ENCODE data around the gene HINFP. TPM values are rescaled to one million over a fixed set of nuclear protein-coding genes. Genes with fewer than 3 reads are reported as not detected.
"Not testable (repeated sequence)": the region's sequence is repeated elsewhere in the genome, so short reads cannot be mapped to it uniquely, and the experiment has no call there.

The HINFP gene
- total RNA-seq, 1 donor from 2014 or later: 18.3 TPM

DNA sequence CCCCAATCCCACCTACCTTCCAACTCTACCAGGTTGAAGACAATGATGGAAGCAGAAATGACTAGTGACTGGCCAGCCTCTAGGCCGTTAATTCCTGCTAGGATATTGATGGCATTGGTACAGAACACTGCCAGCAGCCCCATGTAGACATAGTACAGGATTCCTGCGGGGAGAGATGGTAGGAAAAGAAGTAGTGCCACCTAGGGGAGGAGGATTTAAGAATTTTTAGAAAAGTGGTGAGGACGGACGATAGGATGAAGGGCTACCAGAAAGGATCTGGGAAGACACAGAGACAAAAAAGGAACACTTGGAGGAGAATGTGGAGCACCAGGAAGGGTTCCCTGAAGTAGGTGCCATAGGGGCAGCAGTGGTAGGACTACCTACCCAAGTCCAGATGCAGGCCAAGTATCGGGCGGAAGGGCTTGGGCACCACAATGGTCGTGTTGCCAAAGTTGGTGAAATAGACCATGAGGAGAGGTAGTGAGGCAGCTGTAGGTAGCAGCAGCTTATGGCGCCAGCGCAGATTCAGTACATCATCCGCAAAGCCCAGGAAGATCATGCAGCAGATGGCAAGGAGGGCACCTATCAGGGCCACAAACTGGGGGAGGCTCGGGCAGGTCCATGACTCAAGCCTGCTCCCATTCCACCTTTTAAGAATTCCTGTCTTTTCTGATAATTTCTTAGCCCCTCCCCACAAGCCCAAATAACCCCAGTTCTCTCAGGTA is 21.0 kb upstream of the HINFP start:
- no peaks in the 10 kb centered on the region for H3K9me3 ChIP-seq (ENCODE audit: control insufficient read depth in 3 of 3, low read length in 3 of 3)
- peaks cover 16 to 25% (median 21%) of the 10 kb centered on the region in 3 donors for H3K36me3 ChIP-seq (ENCODE audit: control insufficient read depth in 3 of 3, insufficient read depth in 3 of 3, low read length in 3 of 3)
- no peaks in the 10 kb centered on the region for H3K27me3 ChIP-seq (ENCODE audit: control insufficient read depth in 3 of 3, insufficient read depth in 3 of 3, low read length in 3 of 3)
- no peak overlapping the region for H3K27ac ChIP-seq (ENCODE audit: low read depth, low read length)
- H3K4me3 ChIP-seq (ENCODE audit: low read length in 3 of 3): peak overlapping the region; percentile 88 to 90 (median 90)
- peak overlapping the region; percentile 2 to 94 (median 93) for H3K9ac ChIP-seq (ENCODE audit: low read depth in 1 of 3, low read length in 3 of 3)
- H3K4me1 ChIP-seq (ENCODE audit: control insufficient read depth in 3 of 3, insufficient read depth in 3 of 3, low read length in 3 of 3): peaks cover 28 to 42% (median 30%) of the 10 kb centered on the region in 3 donors

DNA sequence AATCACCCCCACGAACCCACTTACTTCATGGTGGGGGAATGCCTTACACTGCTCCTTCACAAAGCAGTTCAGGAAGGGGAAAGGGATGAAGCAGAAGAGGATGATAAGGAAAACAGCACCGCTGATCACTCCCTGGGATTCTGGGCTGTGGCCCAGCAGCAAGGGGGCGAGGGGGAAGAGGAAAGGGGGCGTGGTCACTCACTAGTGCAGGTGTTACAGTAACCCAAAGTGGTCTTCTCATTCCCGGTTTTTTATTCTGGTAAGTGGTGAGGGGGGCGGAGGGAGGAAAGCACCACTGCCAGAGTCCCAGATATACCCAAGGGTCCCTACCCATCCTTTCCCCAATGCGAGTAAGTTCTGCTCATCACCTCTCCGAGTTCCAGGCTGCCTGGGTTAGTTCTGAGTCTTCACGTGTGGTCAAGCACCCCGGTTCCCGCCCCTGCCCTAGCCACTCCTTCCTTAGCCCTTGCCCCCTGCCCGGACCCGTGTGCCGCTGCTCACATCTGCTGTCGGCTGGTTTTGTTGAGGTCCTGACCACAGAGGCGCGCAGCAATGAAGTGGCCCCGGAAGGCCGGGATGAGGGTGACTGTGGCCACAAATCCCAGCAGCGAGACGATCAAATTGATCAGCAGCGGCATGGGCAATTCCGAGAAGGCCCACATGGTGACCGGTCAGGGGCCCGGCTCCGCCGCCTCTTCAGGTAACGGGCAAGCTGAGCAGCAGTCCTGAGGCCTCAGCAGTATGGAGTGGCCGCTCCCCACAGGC is 20.2 kb upstream of the HINFP start:
- Histone ChIP-seq H3K9me3 (ENCODE audit: control insufficient read depth in 3 of 3, low read length in 3 of 3) (no peaks in the 10 kb centered on the region), H3K36me3 (ENCODE audit: control insufficient read depth in 3 of 3, insufficient read depth in 3 of 3, low read length in 3 of 3) (peaks cover 16 to 25% (median 21%) of the 10 kb centered on the region in 3 donors), H3K27ac (ENCODE audit: low read depth, low read length) (peak overlapping the region; percentile 93), H3K27me3 (ENCODE audit: control insufficient read depth in 3 of 3, insufficient read depth in 3 of 3, low read length in 3 of 3) (no peaks in the 10 kb centered on the region), H3K4me1 (ENCODE audit: control insufficient read depth in 3 of 3, insufficient read depth in 3 of 3, low read length in 3 of 3) (peaks cover 24 to 38% (median 28%) of the 10 kb centered on the region in 3 donors), H3K4me3 (ENCODE audit: low read length in 3 of 3) (peak overlapping the region; percentile 88 to 90 (median 90)), H3K9ac (ENCODE audit: low read depth in 1 of 3, low read length in 3 of 3) (peak overlapping the region; percentile 92 to 94 (median 93))

DNA sequence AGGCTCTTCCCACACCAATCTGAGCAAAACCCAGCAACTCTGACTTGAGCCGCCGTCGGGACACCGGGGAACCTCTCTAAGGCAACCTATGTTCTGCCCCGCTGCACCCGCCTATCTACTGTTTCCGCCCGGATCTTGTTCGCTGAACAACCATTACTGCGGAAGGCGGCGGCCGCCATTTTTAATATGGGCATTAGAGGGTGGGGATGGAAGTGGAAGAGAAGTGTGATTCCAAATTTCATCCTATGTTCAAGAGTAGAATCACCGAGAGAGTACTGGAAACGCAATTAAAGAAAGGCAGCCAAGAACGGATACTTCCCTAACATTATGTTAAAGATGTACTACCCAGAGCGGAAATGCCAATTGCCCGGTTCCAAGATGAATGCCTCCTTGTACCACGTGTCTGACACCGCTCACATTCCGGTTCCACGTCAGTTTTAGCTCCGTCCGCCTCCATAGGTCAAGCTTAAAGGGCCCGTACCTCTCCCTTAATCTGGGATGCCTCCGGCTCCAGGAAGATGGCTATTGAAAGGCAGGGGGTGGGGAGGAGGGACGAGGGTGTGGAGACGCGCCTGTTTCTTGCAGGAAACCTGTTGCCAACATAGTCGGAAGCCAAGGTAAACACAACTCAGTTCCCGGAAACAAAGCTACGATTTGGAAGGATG is 19.5 kb upstream of the HINFP start, which contains the start of gene DPAGT1:
DPAGT1 (minus strand) TSS at position 95 of the 665 bp plus-strand sequence. CDS start 198 bp downstream, outside the sequence.
- Histone ChIP-seq H3K27ac (ENCODE audit: low read depth, low read length) (peak within 1 kb of the TSS; percentile 93), H3K36me3 (ENCODE audit: control insufficient read depth in 3 of 3, insufficient read depth in 3 of 3, low read length in 3 of 3) (peaks cover 14 to 19% (median 15%) of the 10 kb centered on the region in 3 donors), H3K4me3 (ENCODE audit: low read length in 3 of 3) (peak within 1 kb of the TSS; percentile 88 to 90 (median 90)), H3K9me3 (ENCODE audit: control insufficient read depth in 3 of 3, low read length in 3 of 3) (no peaks in the 10 kb centered on the region), H3K9ac (ENCODE audit: low read depth in 1 of 3, low read length in 3 of 3) (peak within 1 kb of the TSS; percentile 92 to 94 (median 93)), H3K4me1 (ENCODE audit: control insufficient read depth in 3 of 3, insufficient read depth in 3 of 3, low read length in 3 of 3) (peaks cover 31 to 45% (median 35%) of the 10 kb centered on the region in 3 donors), H3K27me3 (ENCODE audit: control insufficient read depth in 3 of 3, insufficient read depth in 3 of 3, low read length in 3 of 3) (no peaks in the 10 kb centered on the region)

DNA sequence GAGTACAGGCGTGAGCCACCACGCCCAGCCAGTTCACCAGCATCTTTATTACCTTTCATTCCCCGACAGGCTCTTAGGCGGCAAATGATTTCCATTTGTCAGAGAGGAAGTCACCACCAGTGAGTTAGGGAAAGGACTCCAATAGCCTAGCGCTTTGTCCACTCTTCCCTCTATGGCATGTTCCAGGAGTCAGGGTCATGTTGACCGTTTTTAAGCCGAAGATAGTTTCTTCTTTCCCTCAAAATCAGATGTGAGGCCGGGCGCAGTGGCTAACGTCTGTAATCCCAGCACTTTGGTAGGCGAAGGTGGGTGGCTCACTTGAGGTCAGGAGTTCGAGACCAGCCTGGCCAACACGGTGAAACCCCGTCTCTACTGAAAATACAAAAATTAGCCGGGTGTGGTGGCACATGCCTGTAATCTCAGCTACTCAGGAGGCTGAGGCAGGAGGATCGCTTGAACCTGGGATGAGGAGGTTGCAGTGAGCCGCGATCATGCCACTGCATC is 18.2 kb upstream of the HINFP start:
- not testable (repeated sequence) for H3K27me3 ChIP-seq (ENCODE audit: control insufficient read depth in 3 of 3, insufficient read depth in 3 of 3, low read length in 3 of 3); H3K9me3 ChIP-seq (ENCODE audit: control insufficient read depth in 3 of 3, low read length in 3 of 3); H3K36me3 ChIP-seq (ENCODE audit: control insufficient read depth in 3 of 3, insufficient read depth in 3 of 3, low read length in 3 of 3)
- H3K27ac ChIP-seq (ENCODE audit: low read depth, low read length): peak overlapping the region; percentile 93
- H3K4me3 ChIP-seq (ENCODE audit: low read length in 3 of 3): peak overlapping the region; percentile 39 to 90 (median 88)
- H3K4me1 ChIP-seq (ENCODE audit: control insufficient read depth in 3 of 3, insufficient read depth in 3 of 3, low read length in 3 of 3): peaks cover 36 to 53% (median 40%) of the 10 kb centered on the region in 3 donors
- peak overlapping the region in 2 of 3 donors; percentile 54 to 93 for H3K9ac ChIP-seq (ENCODE audit: low read depth in 1 of 3, low read length in 3 of 3)

DNA sequence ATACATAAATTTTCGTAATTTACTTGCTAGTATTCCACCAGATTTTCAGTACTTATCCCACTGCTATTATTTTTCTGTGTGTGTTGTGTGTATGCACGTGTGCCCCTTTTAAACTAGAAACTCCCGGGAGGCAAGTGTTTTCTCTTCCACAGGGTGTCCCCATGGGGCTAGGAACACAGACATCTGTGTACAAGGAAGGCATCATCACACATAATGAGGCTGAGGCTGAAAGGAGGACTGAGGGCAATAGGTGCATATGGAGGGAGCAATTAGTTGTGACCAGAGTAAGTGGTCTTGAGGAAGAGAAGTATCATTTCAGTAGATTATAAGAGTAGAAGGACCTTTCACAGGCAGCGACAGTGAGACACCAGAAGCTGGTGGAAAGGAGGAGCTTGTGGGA is 17.6 kb upstream of the HINFP start:
- H3K9me3 ChIP-seq (ENCODE audit: control insufficient read depth in 3 of 3, low read length in 3 of 3): no peaks in the 10 kb centered on the region
- H3K4me1 ChIP-seq (ENCODE audit: control insufficient read depth in 3 of 3, insufficient read depth in 3 of 3, low read length in 3 of 3): peaks cover 42 to 58% (median 46%) of the 10 kb centered on the region in 3 donors
- no peak overlapping the region for H3K9ac ChIP-seq (ENCODE audit: low read depth in 1 of 3, low read length in 3 of 3)
- H3K4me3 ChIP-seq (ENCODE audit: low read length in 3 of 3): no peak overlapping the region
- peaks cover 0 to 2% (median 0%) of the 10 kb centered on the region in 3 donors for H3K36me3 ChIP-seq (ENCODE audit: control insufficient read depth in 3 of 3, insufficient read depth in 3 of 3, low read length in 3 of 3)
- no peak overlapping the region for H3K27ac ChIP-seq (ENCODE audit: low read depth, low read length)
- H3K27me3 ChIP-seq (ENCODE audit: control insufficient read depth in 3 of 3, insufficient read depth in 3 of 3, low read length in 3 of 3): no peaks in the 10 kb centered on the region

DNA sequence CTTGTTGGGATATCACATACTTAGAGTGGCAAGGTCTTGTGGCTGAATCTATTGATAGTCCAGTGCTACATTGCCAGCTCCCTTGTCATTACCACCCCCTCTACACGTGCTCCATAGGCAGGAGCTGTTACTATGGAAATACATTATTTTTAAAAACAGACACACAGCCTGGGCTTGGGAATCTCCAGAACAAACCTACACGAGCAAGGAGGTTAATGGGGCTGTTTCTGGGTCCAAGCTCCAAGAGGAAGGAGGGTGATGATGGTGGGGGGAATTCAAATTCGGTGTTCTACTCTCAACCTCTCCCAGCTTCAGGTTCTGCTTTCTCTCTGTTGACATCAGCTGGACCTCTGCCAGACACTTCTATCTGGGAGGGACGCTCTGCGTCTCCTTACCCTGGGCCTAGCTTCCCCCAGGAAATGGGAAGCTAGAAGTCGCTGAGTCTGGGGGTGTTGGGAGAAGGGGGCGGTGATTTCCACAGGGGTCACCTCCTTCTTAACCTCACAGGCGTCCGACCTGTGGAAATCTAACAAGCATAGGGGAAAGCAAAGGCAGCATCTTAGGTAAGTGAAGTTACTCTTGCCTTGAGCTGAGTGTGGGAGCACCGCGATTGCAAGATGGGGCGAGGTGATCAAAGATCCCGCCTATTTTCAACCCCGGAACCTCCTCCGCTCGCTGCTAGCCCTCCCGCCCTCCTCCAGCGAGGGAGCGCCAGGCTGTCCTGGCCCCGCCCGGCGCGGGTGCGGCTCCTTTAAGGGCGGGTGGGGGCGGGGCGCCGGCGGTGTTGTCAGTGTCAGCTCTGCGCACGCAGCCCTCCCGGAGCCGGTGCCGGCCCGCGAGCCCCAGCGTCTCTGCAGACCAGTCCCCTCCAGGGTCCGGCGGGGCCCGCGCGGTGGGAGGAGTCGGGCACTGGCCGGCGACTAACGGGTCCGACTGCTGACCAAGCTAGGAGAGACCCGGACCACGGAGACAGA is 14.5 kb upstream of the HINFP start, which contains the start of gene C2CD2L:
C2CD2L (plus strand) TSS at position 781 of the 974 bp plus-strand sequence. CDS start 398 bp downstream, outside the sequence.
- H3K27ac ChIP-seq (ENCODE audit: low read depth, low read length): peak within 1 kb of the TSS; percentile 57
- no peaks in the 10 kb centered on the region for H3K27me3 ChIP-seq (ENCODE audit: control insufficient read depth in 3 of 3, insufficient read depth in 3 of 3, low read length in 3 of 3)
- H3K36me3 ChIP-seq (ENCODE audit: control insufficient read depth in 3 of 3, insufficient read depth in 3 of 3, low read length in 3 of 3): peaks cover 12 to 18% (median 16%) of the 10 kb centered on the region in 3 donors
- H3K4me1 ChIP-seq (ENCODE audit: control insufficient read depth in 3 of 3, insufficient read depth in 3 of 3, low read length in 3 of 3): peaks cover 31 to 47% (median 35%) of the 10 kb centered on the region in 3 donors
- H3K9me3 ChIP-seq (ENCODE audit: control insufficient read depth in 3 of 3, low read length in 3 of 3): no peaks in the 10 kb centered on the region
- peak within 1 kb of the TSS; percentile 65 to 85 (median 77) for H3K4me3 ChIP-seq (ENCODE audit: low read length in 3 of 3)
- peak within 1 kb of the TSS; percentile 69 to 86 (median 73) for H3K9ac ChIP-seq (ENCODE audit: low read depth in 1 of 3, low read length in 3 of 3)

DNA sequence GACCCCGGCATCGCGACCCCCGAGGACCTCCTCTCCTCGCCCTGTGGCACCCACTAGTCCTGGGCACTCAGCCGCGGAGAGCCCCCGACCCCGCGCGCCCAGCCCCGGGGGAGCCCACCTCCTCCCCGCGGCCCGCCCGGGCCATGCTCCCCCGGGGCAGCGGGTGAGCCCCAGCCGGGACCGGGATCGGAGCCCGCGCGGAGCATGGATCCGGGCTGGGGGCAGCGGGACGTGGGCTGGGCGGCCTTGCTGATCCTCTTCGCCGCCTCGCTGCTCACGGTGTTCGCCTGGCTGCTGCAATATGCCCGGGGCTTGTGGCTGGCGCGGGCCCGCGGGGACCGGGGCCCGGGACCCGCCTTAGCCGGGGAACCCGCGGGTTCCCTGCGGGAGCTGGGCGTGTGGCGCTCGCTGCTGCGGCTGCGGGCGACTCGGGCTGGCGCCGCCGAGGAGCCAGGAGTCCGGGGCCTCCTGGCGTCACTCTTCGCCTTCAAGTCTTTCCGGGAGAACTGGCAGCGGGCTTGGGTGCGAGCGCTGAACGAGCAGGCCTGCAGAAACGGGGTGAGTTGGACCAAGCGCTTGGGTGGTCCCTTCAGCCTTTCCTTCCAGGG is 13.7 kb upstream of the HINFP start:
- H3K4me1 ChIP-seq (ENCODE audit: control insufficient read depth in 3 of 3, insufficient read depth in 3 of 3, low read length in 3 of 3): peaks cover 27 to 42% (median 30%) of the 10 kb centered on the region in 3 donors
- peak overlapping the region; percentile 57 for H3K27ac ChIP-seq (ENCODE audit: low read depth, low read length)
- peak overlapping the region; percentile 65 to 85 (median 77) for H3K4me3 ChIP-seq (ENCODE audit: low read length in 3 of 3)
- no peaks in the 10 kb centered on the region for H3K27me3 ChIP-seq (ENCODE audit: control insufficient read depth in 3 of 3, insufficient read depth in 3 of 3, low read length in 3 of 3)
- peaks cover 20 to 25% (median 20%) of the 10 kb centered on the region in 3 donors for H3K36me3 ChIP-seq (ENCODE audit: control insufficient read depth in 3 of 3, insufficient read depth in 3 of 3, low read length in 3 of 3)
- H3K9me3 ChIP-seq (ENCODE audit: control insufficient read depth in 3 of 3, low read length in 3 of 3): no peaks in the 10 kb centered on the region
- peak overlapping the region; percentile 69 to 86 (median 71) for H3K9ac ChIP-seq (ENCODE audit: low read depth in 1 of 3, low read length in 3 of 3)

DNA sequence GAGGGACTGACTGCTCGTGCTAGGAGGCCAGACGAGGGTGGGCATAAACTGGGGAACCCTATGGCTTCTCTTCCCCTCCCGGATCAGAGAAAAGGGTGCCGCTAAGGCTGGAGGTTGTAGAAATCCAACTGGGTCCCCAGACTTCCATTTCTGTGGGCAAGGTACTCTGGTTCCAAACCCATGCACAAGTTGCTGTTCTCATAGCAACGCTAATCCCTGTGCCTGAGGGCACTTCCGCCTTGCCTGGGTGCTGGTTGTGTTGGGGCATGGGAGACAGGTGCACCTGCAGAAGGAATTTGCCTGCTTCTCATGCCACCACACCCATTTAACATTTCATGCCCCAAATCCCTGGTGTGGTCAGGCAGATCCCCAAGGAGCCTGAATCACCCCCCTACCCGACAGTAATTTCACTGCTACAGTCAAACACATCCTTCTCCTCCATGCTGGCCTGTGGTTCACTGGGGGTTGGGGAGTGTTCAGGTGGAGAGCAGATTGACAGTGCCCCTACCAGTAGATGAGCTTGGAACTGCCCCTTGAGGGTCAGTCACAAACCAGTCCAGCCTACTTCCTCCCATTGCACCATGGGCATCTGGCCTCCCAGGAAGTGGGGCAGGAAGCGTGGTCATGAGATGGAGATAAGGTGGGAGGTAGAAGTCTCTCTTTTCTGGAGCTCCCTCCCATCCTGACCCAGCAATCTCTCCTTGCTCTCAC is 13.1 kb upstream of the HINFP start:
- H3K36me3 ChIP-seq (ENCODE audit: control insufficient read depth in 3 of 3, insufficient read depth in 3 of 3, low read length in 3 of 3): peaks cover 20 to 28% (median 22%) of the 10 kb centered on the region in 3 donors
- H3K27me3 ChIP-seq (ENCODE audit: control insufficient read depth in 3 of 3, insufficient read depth in 3 of 3, low read length in 3 of 3): no peaks in the 10 kb centered on the region
- peak overlapping the region; percentile 65 to 85 (median 77) for H3K4me3 ChIP-seq (ENCODE audit: low read length in 3 of 3)
- H3K9ac ChIP-seq (ENCODE audit: low read depth in 1 of 3, low read length in 3 of 3): peak overlapping the region; percentile 69 to 86 (median 71)
- H3K27ac ChIP-seq (ENCODE audit: low read depth, low read length): no peak overlapping the region
- no peaks in the 10 kb centered on the region for H3K9me3 ChIP-seq (ENCODE audit: control insufficient read depth in 3 of 3, low read length in 3 of 3)
- H3K4me1 ChIP-seq (ENCODE audit: control insufficient read depth in 3 of 3, insufficient read depth in 3 of 3, low read length in 3 of 3): peaks cover 22 to 35% (median 25%) of the 10 kb centered on the region in 3 donors
